Heart left ventricle (tissue), 13 donors: Measurements from ENCODE around the gene ARSI.

Experiments used
- CTCF ChIP-seq, 12 donors: fragments of 200-600 bp; sonication (generic) in 4 of 12; IDR thresholded peaks; one replicate each; pipeline versions ENCODE4 v1.5.0 to v1.8.0; 2018 to 2022; ENCODE audit warnings: antibody characterized with exemption in 12 of 12, mild to moderate bottlenecking in 5 of 12
- POLR2A ChIP-seq, 2 donors: fragments of 450-650 bp; IDR thresholded peaks; one replicate each; pipeline ENCODE4 v1.6.1; 2017; ENCODE audit warnings: antibody characterized with exemption in 2 of 2, mild to moderate bottlenecking in 2 of 2, moderate library complexity in 2 of 2
- donor health status: ischemic (EF 13 %, LVEDD 7.1; RV severe dilation, severe dysfunction).
- donor health status: DM: no; HTN: yes; CAD: no.
- donor health status: DM: no; HTN: no; CAD: no.
- donor health status: ischemic (EF 25% LVEDD 6.9; RV normal size, moderate dysfunction).
- donor health status: ischemic (EF 25% LVEDD 5.7; RV mildly dilated, moderate dysfunction).
- donor health status: ischemic (EF 35%, LVEDD 5.7; RV mildly dilated, moderate dysfunction).
- donor health status: nonischemic (EF 11% LVEDD 7.7; RV severe dilation, severe dysfunction).
- donor health status: DM: yes; HTN: yes; CAD: no.
- donor health status: PGD.
- donor health status: ischemic (EF 29% LVEDD 5.4; RV normal size, mild dysfunction).
- donor health status: nonischemic (EF 23%, LVEDD 6.1; RV moderate dilation, normal function).

GRCh38 chr5:150257424-150257823 lies 45.3 kb downstream of the ARSI start:
- TF ChIP-seq POLR2A (IDR thresholded peaks at IDR 0.05) (no peak), CTCF (IDR thresholded peaks at IDR 0.05) (no peak)
